Stomach (tissue), 9 donors: ENCODE measurements around the gene RBM27. TPM values are rescaled to one million over a fixed set of nuclear protein-coding genes. Genes with fewer than 3 reads are reported as not detected.

ENCODE experiments used
- DNase-seq, 2 donors: peaks; one replicate each; pipeline versions ENCODE4 v3.0.0 to v3.0.0-alpha.2; 2013 to 2019
- H3K27ac ChIP-seq, 5 donors: fragments of 200-600 bp in 4 of 5; sonication (generic) in 4 of 5; one replicate each; pipeline ENCODE4 v1.5.1; 2013 to 2019; ENCODE audit warnings: mild to moderate bottlenecking in 1 of 5, moderate library complexity in 1 of 5
- H3K27me3 ChIP-seq, 3 donors: fragments of 200-600 bp; sonication (generic); one replicate each; pipeline ENCODE4 v1.5.1; 2017 to 2019; ENCODE audit warnings: mixed run types in 1 of 3
- H3K36me3 ChIP-seq, 4 donors: fragments of 200-600 bp; sonication (generic); 1 replicate in 3 of 4; 2 replicates in 1 of 4; pipeline ENCODE4 v1.5.1; 2016 to 2019
- H3K4me1 ChIP-seq, 4 donors: fragments of 200-600 bp; sonication (generic); one replicate each; pipeline ENCODE4 v1.5.1; 2016 to 2019
- H3K4me3 ChIP-seq, 4 donors: fragments of 200-600 bp; sonication (generic) in 3 of 4; one replicate each; pipeline ENCODE4 v1.5.1; 2016 to 2019; ENCODE audit warnings: mild to moderate bottlenecking in 1 of 4
- H3K9me3 ChIP-seq, 4 donors: fragments of 200-600 bp; sonication (generic); one replicate each; pipeline ENCODE4 v1.5.1; 2016 to 2019
- EP300 ChIP-seq: sonication (generic); formaldehyde crosslinking; IDR thresholded peaks from one replicate; pipeline ENCODE4 v1.6.1; 2017; ENCODE audit warnings: antibody characterized with exemption
- POLR2A ChIP-seq, 4 donors: fragments of 450-650 bp; IDR thresholded peaks; one replicate each; pipeline ENCODE4 v1.6.1; 2016; ENCODE audit warnings: antibody characterized with exemption in 4 of 4, control low read depth in 2 of 4, mild to moderate bottlenecking in 1 of 4, moderate library complexity in 1 of 4
- POLR2AphosphoS5 ChIP-seq, 3 donors: sonication (generic); formaldehyde crosslinking; IDR thresholded peaks; one replicate each; pipeline ENCODE4 v1.6.1; 2016; ENCODE audit warnings: antibody characterized with exemption in 3 of 3
- WGBS, 5 donors: extraction: QIAGEN DNeasy Blood & Tissue Kit in 3 of 5; methylation state at CpG; one replicate each; pipeline versions ENCODE4 v1.1.5 to v1.1.7; 2013 to 2018; 5-methylcytosine and 5-hydroxymethylcytosine counted together
- intact Hi-C: fragments of 100-400 bp; cut with DNase I; formaldehyde crosslinking; loops from one replicate; pipeline ENCODE4 v1.15.1; 2023; ENCODE audit warnings: low total_unique reads
- polyA plus RNA-seq, 3 donors: library from polyadenylated mRNA; stranded (reverse); fragments of 200-250 nt; gene quantifications; one replicate each; pipeline ENCODE4 v1.2.3, GENCODE V29; 2013
- total RNA-seq, 5 donors: library from RNA; depleted of rRNA; stranded (reverse); fragments of >200 nt; gene quantifications; one replicate each; pipeline versions ENCODE4 v1.1.0 to v1.2.3, GENCODE V29; 2014 to 2016
- TF ChIP-seq, protein P1 (sequence below), 7 experiments: fragments of 450-650 bp in 4 of 7; fragments of 200-600 bp in 3 of 7; sonication (generic) in 3 of 7; IDR thresholded peaks; one replicate each; pipeline ENCODE4 v1.5.1; 2016 to 2019; ENCODE audit warnings: antibody characterized with exemption in 7 of 7, control low read depth in 2 of 7, mild to moderate bottlenecking in 1 of 7
- donor health status: healthy with polysubstance abuse.
- donor health status: Bipolar disorder and iron deficiency.
- donor health status: healthy.

The RBM27 gene
- total and polyA plus RNA-seq, 8 donors: 4.2 to 47.2 (median 6.9) TPM; not detected in 1

- H3K27ac ChIP-seq: no peak overlapping the region
- peaks cover 0 to 37% (median 15%) of the 10 kb centered on the region in 4 donors for H3K4me1 ChIP-seq
- intact Hi-C loops: no loop called here
- peaks cover 0 to 47% (median 34%) of the 10 kb centered on the region in 4 donors for H3K36me3 ChIP-seq
- H3K4me3 ChIP-seq: no peak overlapping the region
- no peaks in the 10 kb centered on the region for H3K27me3 ChIP-seq
- no peaks in the 10 kb centered on the region for H3K9me3 ChIP-seq
- TF ChIP-seq POLR2AphosphoS5 (IDR thresholded peaks at IDR 0.05) (no peak), POLR2A (IDR thresholded peaks at IDR 0.05) (no peak), EP300 (no peak)
- TF ChIP-seq, protein P1, sequence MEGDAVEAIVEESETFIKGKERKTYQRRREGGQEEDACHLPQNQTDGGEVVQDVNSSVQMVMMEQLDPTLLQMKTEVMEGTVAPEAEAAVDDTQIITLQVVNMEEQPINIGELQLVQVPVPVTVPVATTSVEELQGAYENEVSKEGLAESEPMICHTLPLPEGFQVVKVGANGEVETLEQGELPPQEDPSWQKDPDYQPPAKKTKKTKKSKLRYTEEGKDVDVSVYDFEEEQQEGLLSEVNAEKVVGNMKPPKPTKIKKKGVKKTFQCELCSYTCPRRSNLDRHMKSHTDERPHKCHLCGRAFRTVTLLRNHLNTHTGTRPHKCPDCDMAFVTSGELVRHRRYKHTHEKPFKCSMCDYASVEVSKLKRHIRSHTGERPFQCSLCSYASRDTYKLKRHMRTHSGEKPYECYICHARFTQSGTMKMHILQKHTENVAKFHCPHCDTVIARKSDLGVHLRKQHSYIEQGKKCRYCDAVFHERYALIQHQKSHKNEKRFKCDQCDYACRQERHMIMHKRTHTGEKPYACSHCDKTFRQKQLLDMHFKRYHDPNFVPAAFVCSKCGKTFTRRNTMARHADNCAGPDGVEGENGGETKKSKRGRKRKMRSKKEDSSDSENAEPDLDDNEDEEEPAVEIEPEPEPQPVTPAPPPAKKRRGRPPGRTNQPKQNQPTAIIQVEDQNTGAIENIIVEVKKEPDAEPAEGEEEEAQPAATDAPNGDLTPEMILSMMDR (IDR thresholded peaks at IDR 0.05): no peak
- DNase-seq: no peak
Measured at GRCh38 chr5:146219243-146219642, 15.8 kb downstream of the RBM27 start.

DNA sequence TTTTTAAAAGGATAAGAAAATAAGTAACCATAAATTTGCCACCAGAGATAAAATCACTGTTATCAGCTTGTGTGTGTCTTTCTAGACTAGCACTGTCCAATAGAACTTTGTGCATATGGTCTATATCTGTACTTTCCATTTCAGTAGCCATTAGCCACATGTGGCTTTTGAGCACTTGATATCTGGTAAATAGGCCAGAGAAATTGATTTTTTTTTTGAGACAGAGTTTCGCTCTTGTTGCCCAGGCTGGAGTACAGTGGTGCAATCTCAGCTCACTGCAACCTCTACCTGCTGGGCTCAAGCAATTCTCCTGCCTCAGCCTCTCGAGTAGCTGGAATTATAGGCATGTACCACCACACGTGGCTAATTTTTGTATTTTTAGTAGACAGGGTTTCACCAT lies 17.8 kb downstream of the RBM27 start:
- 83 to 92% (median 87%) methylated on average over 3 of the region's 3 CpGs for WGBS, 5 donors

DNA sequence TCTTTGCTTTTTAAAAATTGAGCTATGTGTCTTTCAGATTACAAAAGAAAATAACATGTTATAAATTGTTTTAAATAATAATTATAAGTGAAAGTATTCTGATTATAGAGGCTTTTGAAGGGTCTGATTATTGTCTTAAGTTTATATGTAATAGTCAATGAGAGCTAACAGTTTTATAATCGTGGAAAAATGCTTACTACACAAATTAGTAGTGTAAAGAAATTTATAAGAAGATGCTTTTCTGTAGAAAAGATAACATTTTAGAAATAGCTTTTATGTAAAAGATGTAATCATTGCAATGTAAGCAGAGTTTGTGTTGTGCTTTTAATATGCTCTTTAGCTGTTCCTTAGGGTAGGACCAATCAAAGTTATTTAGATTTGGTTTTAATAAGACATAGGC lies 18.6 kb downstream of the RBM27 start:
- TF ChIP-seq EP300 (no peak), POLR2A (IDR thresholded peaks at IDR 0.05) (no peak), POLR2AphosphoS5 (IDR thresholded peaks at IDR 0.05) (no peak)
- TF ChIP-seq, protein P1 (IDR thresholded peaks at IDR 0.05): no peak
- Histone ChIP-seq H3K4me3 (no peak overlapping the region), H3K4me1 (peaks cover 0 to 25% (median 6%) of the 10 kb centered on the region in 4 donors), H3K36me3 (peaks cover 0 to 73% (median 59%) of the 10 kb centered on the region in 4 donors), H3K27me3 (no peaks in the 10 kb centered on the region), H3K9me3 (no peaks in the 10 kb centered on the region), H3K27ac (no peak overlapping the region)
- intact Hi-C loops: no loop called here
- DNase-seq: no peak
- 84 to 97% (median 87%) methylated on average over 1 of the region's 1 CpG for WGBS, 5 donors

More for the DNA sequence above, 17.8 kb downstream of the RBM27 start:
- no peak overlapping the region for H3K27ac ChIP-seq
- no peaks in the 10 kb centered on the region for H3K9me3 ChIP-seq
- H3K36me3 ChIP-seq: peaks cover 0 to 65% (median 52%) of the 10 kb centered on the region in 4 donors
- DNase-seq: no peak
- TF ChIP-seq, protein P1 (IDR thresholded peaks at IDR 0.05): no peak
- no peak for TF ChIP-seq POLR2A (IDR thresholded peaks at IDR 0.05)
- no peak for TF ChIP-seq POLR2AphosphoS5 (IDR thresholded peaks at IDR 0.05)
- no peak for TF ChIP-seq EP300
- H3K4me3 ChIP-seq: no peak overlapping the region
- no peaks in the 10 kb centered on the region for H3K27me3 ChIP-seq
- intact Hi-C loops: no loop called here
- H3K4me1 ChIP-seq: peaks cover 0 to 31% (median 10%) of the 10 kb centered on the region in 4 donors

DNA sequence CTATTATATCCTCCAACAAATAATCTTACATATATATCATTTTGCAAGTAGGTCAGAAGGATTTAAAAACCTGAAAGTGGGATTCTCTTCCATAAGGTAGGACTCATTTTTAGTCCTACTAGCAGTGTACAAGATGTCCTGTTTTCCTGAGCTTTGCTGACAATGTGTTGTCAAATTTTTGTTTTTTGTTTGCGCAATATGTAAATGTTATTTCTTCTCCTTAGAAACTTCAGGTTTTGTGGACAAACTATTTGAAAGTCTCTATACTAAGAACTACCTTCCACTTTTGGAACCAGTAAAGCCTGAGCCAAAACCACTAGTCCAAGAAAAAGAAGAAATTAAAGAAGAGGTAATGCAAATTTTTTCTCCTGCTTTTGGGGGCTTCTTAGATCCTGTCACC lies 19.8 kb downstream of the RBM27 start:
- DNase-seq: no peak
- no peak overlapping the region for H3K27ac ChIP-seq
- H3K4me3 ChIP-seq: no peak overlapping the region
- peaks cover 0 to 73% (median 66%) of the 10 kb centered on the region in 4 donors for H3K36me3 ChIP-seq
- intact Hi-C loops: no loop called here
- H3K4me1 ChIP-seq: peaks cover 0 to 15% (median 2%) of the 10 kb centered on the region in 4 donors
- H3K27me3 ChIP-seq: no peaks in the 10 kb centered on the region
- WGBS, 5 donors: 94 to 100% (median 100%) methylated on average over 1 of the region's 1 CpG
- no peaks in the 10 kb centered on the region for H3K9me3 ChIP-seq
- TF ChIP-seq POLR2AphosphoS5 (IDR thresholded peaks at IDR 0.05) (no peak), EP300 (no peak), POLR2A (IDR thresholded peaks at IDR 0.05) (no peak)
- TF ChIP-seq, protein P1 (IDR thresholded peaks at IDR 0.05): no peak
